SK-N-DZ (cell line): ENCODE data around the gene ITGAD.
"Not testable (repeated sequence)": the region's sequence is repeated elsewhere in the genome, so short reads cannot be mapped to it uniquely, and the experiment has no call there.

Experiments used
- DNase-seq: peaks from one replicate; pipeline ENCODE4 v3.0.0-alpha.2; 2015; ENCODE audit warnings: low spot score

ITGAD gene

GRCh38 chr16:31429796-31430195 lies 36.7 kb downstream of the ITGAD start:
- DNase-seq, result no peak

- DNase-seq, result no peak
These were observed 37.4 kb downstream of the ITGAD start for GRCh38 chr16:31430380-31431052.

GRCh38 chr16:31435341-31436220 lies 42.4 kb downstream of the ITGAD start:
- no peak for DNase-seq

- DNase-seq, result no peak
These were observed 43.3 kb downstream of the ITGAD start for GRCh38 chr16:31436221-31437045.

GRCh38 chr16:31438414-31438813 lies 45.3 kb downstream of the ITGAD start:
- no peak for DNase-seq

GRCh38 chr16:31439023-31439422 lies 45.9 kb downstream of the ITGAD start:
- DNase-seq, result not testable (repeated sequence)

- no peak for DNase-seq
These were observed 46.4 kb downstream of the ITGAD start for GRCh38 chr16:31439519-31439918.

GRCh38 chr16:31440516-31441184 lies 47.5 kb downstream of the ITGAD start:
- no peak for DNase-seq

GRCh38 chr16:31441956-31442355 lies 48.8 kb downstream of the ITGAD start:
- DNase-seq, result no peak

GRCh38 chr16:31445931-31446330 lies 52.8 kb downstream of the ITGAD start:
- not testable (repeated sequence) for DNase-seq

GRCh38 chr16:31451201-31451600 lies 58.1 kb downstream of the ITGAD start:
- no peak for DNase-seq

- DNase-seq, result peak; percentile 96
These were observed 58.7 kb downstream of the ITGAD start for GRCh38 chr16:31451681-31452351.

GRCh38 chr16:31452631-31453106 lies 59.5 kb downstream of the ITGAD start:
- DNase-seq, result no peak

GRCh38 chr16:31453255-31454204 lies 60.4 kb downstream of the ITGAD start:
- DNase-seq, result no peak

- peak; percentile 60 for DNase-seq
These were observed 62.6 kb downstream of the ITGAD start for GRCh38 chr16:31455601-31456314.

GRCh38 chr16:31456988-31457360 lies 63.8 kb downstream of the ITGAD start:
- DNase-seq, result no peak

GRCh38 chr16:31458073-31458843 lies 65.1 kb downstream of the ITGAD start:
- DNase-seq, result peak; percentile 54
